GM19397 (cell line): ENCODE data around the gene CYP2D6.

Experiments
- ATAC-seq: cut with Tn5 transposase; IDR thresholded peaks from one replicate; pipeline ENCODE4 v1.9.1; 2021; ENCODE audit warnings: mild to moderate bottlenecking, moderate library complexity; ENCODE audit not compliant: unreplicated experiment

Gene CYP2D6

GRCh38 chr22:42090596-42091454, 39.8 kb downstream of the CYP2D6 start, which contains the start of gene NDUFA6:
Gene NDUFA6, minus strand, starts transcription at chr22:42090772. Its CDS starts 28 bp downstream, at chr22:42090744.
- ATAC-seq: peak; percentile 93

- ATAC-seq: no peak
Observed at GRCh38 chr22:42086051-42086450, 44.6 kb downstream of the CYP2D6 start.

GRCh38 chr22:42084874-42085273, 45.7 kb downstream of the CYP2D6 start:
- no peak for ATAC-seq

GRCh38 chr22:42083119-42083518, 47.5 kb downstream of the CYP2D6 start:
- no peak for ATAC-seq

GRCh38 chr22:42080287-42080686, 50.3 kb downstream of the CYP2D6 start:
- no peak for ATAC-seq

GRCh38 chr22:42079319-42080251, 51.0 kb downstream of the CYP2D6 start, which contains the start of gene SMDT1:
Gene SMDT1, plus strand, starts transcription at chr22:42079700. Its CDS starts 69 bp downstream, at chr22:42079769.
- ATAC-seq: peak; percentile 82

GRCh38 chr22:42078469-42079318, 51.9 kb downstream of the CYP2D6 start:
- peak; percentile 3 for ATAC-seq

- no peak for ATAC-seq
Observed at GRCh38 chr22:42077486-42078125, 53.0 kb downstream of the CYP2D6 start.

GRCh38 chr22:42076764-42077485, 53.7 kb downstream of the CYP2D6 start:
- ATAC-seq: no peak
